Gastrocnemius medialis (tissue), 4 donors: Measurements from ENCODE around the gene VAX1. TPM values are rescaled to one million over a fixed set of nuclear protein-coding genes. Genes with fewer than 3 reads are reported as not detected.

Source experiments
- ATAC-seq, 2 donors: fragments of 150-250 bp; one replicate each; pipeline ENCODE4 v1.9.1; 2016
- DNase-seq, 2 donors: peaks; one replicate each; pipeline ENCODE4 v3.0.0-alpha.2; 2019
- H3K27ac ChIP-seq, 4 donors: fragments of 200-600 bp; sonication (generic); 1 replicate in 1 of 4; 2 replicates in 3 of 4; pipeline ENCODE4 v1.5.1; 2016 to 2018; ENCODE audit warnings: mild to moderate bottlenecking in 2 of 4, moderate library complexity in 1 of 4
- H3K27me3 ChIP-seq, 3 donors: fragments of 200-600 bp; sonication (generic) in 2 of 3; 1 replicate in 1 of 3; 2 replicates in 2 of 3; pipeline versions ENCODE4 v1.5.1 to v1.6.0; 2016 to 2019; ENCODE audit warnings: mild to moderate bottlenecking in 1 of 3, moderate library complexity in 1 of 3
- H3K36me3 ChIP-seq, 2 donors: fragments of 200-600 bp; sonication (generic) in 1 of 2; one replicate each; pipeline ENCODE4 v1.5.1; 2017 to 2018
- H3K4me1 ChIP-seq, 2 donors: fragments of 200-600 bp; sonication (generic) in 1 of 2; one replicate each; pipeline ENCODE4 v1.5.1; 2016 to 2017; ENCODE audit warnings: mild to moderate bottlenecking in 2 of 2
- H3K4me3 ChIP-seq, 4 donors: fragments of 200-600 bp; sonication (generic) in 3 of 4; 1 replicate in 1 of 4; 2 replicates in 3 of 4; pipeline ENCODE4 v1.5.1; 2016 to 2019; ENCODE audit warnings: mild to moderate bottlenecking in 2 of 4
- H3K9me3 ChIP-seq, 3 donors: fragments of 200-600 bp; sonication (generic) in 2 of 3; 1 replicate in 1 of 3; 2 replicates in 2 of 3; pipeline ENCODE4 v1.5.1; 2016 to 2019
- POLR2A ChIP-seq, 2 donors: fragments of 450-650 bp; IDR thresholded peaks; one replicate each; pipeline ENCODE4 v1.6.1; 2017; ENCODE audit warnings: antibody characterized with exemption in 2 of 2, mild to moderate bottlenecking in 2 of 2, moderate library complexity in 2 of 2
- in situ Hi-C, 4 donors: fragments of 200-750 bp; cut with MboI; loops; one replicate each; pipeline versions ENCODE4 v1.15.0 to v1.8.0; 2017; ENCODE audit warnings: low sequenced_read_pairs in 4 of 4
- intact Hi-C: fragments of 100-400 bp; cut with DNase I; formaldehyde crosslinking; loops from one replicate; pipeline ENCODE4 v1.15.1; 2023; ENCODE audit warnings: low total_unique reads
- total RNA-seq, 4 donors: library from RNA; depleted of rRNA; stranded (reverse); fragments of >200 nt; gene quantifications; one replicate each; pipeline versions ENCODE4 v1.1.0 to v1.2.3, GENCODE V29; 2016
- TF ChIP-seq, protein P1 (sequence below), 5 experiments: fragments of 450-650 bp in 3 of 5; fragments of 200-600 bp in 2 of 5; sonication (generic) in 2 of 5; IDR thresholded peaks in 4 of 5; conservative IDR thresholded peaks in 1 of 5; 1 replicate in 4 of 5; 2 replicates in 1 of 5; pipeline ENCODE4 v1.5.1; 2016 to 2019; ENCODE audit warnings: antibody characterized with exemption in 5 of 5, mild to moderate bottlenecking in 3 of 5, moderate library complexity in 3 of 5

VAX1 gene
- total RNA-seq, 4 donors from 2014 or later = not detected

DNA sequence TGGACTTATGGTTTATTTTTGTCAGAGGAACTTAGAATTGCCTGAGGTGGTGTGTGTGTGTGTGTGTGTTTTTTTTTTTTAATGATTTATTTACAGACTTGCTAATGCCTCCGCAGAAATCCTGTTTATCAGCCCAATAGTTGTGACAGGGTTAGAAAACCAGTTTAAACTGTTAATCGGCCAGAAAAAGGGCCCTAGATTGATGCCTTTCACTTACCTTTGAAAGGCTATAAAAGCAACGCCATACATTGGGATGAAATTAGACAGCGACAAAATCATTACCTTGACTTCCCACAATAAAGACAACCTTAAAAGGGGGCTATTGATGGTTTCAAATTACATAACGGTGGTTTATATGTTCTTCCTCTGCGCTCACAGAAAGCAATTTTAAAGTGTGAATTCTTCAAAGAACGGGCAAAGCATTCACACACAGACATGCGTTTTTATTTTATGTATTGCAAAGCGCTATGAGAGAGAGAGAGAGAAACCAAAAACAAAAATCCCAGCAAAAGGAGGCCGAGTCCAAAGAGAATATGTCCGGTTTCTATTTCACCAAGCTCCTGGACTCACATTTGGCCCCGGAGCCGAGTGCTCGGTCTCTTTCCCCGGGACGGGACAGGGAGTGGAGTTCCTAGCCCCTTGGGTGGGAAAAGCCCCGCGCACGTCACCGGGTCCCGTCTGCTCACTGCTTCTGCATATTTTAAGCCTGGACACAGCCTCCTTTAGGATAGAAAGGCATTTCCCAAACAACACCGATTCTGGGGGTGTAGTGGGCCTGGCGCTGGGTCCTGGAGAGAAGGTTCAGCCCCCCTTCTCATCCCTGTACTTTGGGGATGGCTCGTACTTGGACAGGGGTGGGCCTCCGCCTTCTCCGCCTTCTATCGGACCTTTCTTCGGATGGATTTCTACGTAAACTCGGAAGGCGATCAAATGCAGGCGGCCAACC lies 26.8 kb upstream of the VAX1 start:
- TF ChIP-seq POLR2A (IDR thresholded peaks at IDR 0.05) = no peak
- TF ChIP-seq, protein P1, sequence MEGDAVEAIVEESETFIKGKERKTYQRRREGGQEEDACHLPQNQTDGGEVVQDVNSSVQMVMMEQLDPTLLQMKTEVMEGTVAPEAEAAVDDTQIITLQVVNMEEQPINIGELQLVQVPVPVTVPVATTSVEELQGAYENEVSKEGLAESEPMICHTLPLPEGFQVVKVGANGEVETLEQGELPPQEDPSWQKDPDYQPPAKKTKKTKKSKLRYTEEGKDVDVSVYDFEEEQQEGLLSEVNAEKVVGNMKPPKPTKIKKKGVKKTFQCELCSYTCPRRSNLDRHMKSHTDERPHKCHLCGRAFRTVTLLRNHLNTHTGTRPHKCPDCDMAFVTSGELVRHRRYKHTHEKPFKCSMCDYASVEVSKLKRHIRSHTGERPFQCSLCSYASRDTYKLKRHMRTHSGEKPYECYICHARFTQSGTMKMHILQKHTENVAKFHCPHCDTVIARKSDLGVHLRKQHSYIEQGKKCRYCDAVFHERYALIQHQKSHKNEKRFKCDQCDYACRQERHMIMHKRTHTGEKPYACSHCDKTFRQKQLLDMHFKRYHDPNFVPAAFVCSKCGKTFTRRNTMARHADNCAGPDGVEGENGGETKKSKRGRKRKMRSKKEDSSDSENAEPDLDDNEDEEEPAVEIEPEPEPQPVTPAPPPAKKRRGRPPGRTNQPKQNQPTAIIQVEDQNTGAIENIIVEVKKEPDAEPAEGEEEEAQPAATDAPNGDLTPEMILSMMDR (IDR thresholded peaks at IDR 0.05 in 4 of 5, conservative IDR thresholded peaks at IDR 0.05 in 1 of 5) = no peak
- in situ Hi-C loops = loop anchor here in 1 of 4 donors (25.0 kb wide), 1 partner anchor 478 kb away; no protein-coding TSS in a partner anchor
- H3K27me3 ChIP-seq = peaks cover 96 to 100% (median 99%) of the 10 kb centered on the region in 3 donors
- peaks cover 0 to 9% of the 10 kb centered on the region in 2 donors for H3K4me1 ChIP-seq
- DNase-seq (no peak), ATAC-seq (no peak)
- intact Hi-C loops = no loop called here
- no peaks in the 10 kb centered on the region for H3K36me3 ChIP-seq
- H3K27ac ChIP-seq = no peak overlapping the region
- no peaks in the 10 kb centered on the region for H3K9me3 ChIP-seq
- peak overlapping the region in 2 of 4 donors; percentile 25 to 36 for H3K4me3 ChIP-seq

- Histone ChIP-seq H3K4me1 (peaks cover 0 to 9% of the 10 kb centered on the region in 2 donors), H3K27me3 (peaks cover 97 to 100% (median 100%) of the 10 kb centered on the region in 3 donors), H3K9me3 (no peaks in the 10 kb centered on the region), H3K36me3 (no peaks in the 10 kb centered on the region), H3K4me3 (peak overlapping the region in 1 of 4 donors; percentile 34), H3K27ac (no peak overlapping the region)
- ATAC-seq (no peak), DNase-seq (no peak)
- in situ Hi-C loops (loop anchor here in 1 of 4 donors (25.0 kb wide), 1 partner anchor 477 kb away; no protein-coding TSS in a partner anchor), intact Hi-C loops (no loop called here)
- TF ChIP-seq POLR2A (IDR thresholded peaks at IDR 0.05) = no peak
- TF ChIP-seq, protein P1 (IDR thresholded peaks at IDR 0.05 in 4 of 5, conservative IDR thresholded peaks at IDR 0.05 in 1 of 5) = no peak
Measured at GRCh38 chr10:117163954-117164548, 26.0 kb upstream of the VAX1 start.

GRCh38 chr10:117163061-117163953 lies 25.2 kb upstream of the VAX1 start:
- Histone ChIP-seq H3K27me3 (peaks cover 97 to 100% (median 99%) of the 10 kb centered on the region in 3 donors), H3K4me1 (peaks cover 0 to 9% of the 10 kb centered on the region in 2 donors), H3K36me3 (no peaks in the 10 kb centered on the region), H3K27ac (no peak overlapping the region), H3K9me3 (no peaks in the 10 kb centered on the region), H3K4me3 (peak overlapping the region in 1 of 4 donors; percentile 34)
- in situ Hi-C loops (loop anchor here in 1 of 4 donors (25.0 kb wide), 1 partner anchor 476 kb away; no protein-coding TSS in a partner anchor), intact Hi-C loops (no loop called here)
- no peak for DNase-seq
- no peak for TF ChIP-seq POLR2A (IDR thresholded peaks at IDR 0.05)
- TF ChIP-seq, protein P1 (IDR thresholded peaks at IDR 0.05 in 4 of 5, conservative IDR thresholded peaks at IDR 0.05 in 1 of 5) = no peak
- no peak for ATAC-seq
